Inflammatory macrophage (primary cell): ENCODE measurements around the gene C2CD4D.
A peak's percentile ranks its signal among the peaks of the same experiment; 100 is the strongest.
"Not testable (repeated sequence)": the region's sequence is repeated elsewhere in the genome, so short reads cannot be mapped to it uniquely, and the experiment has no call there.

Experiments used
- DNase-seq, 2 donors: peaks; one replicate each; pipeline ENCODE4 v3.0.0-alpha.2; 2020 to 2022
- total RNA-seq, 18 experiments: gene quantifications; one replicate each; lab custom pipeline; 2026; ENCODE audit warnings: mixed read lengths in 6 of 18, inconsistent platforms in 2 of 18; lab: John Stamatoyannopoulos, UW

C2CD4D gene
- total RNA-seq: 0 to 0.19 (median 0) reads per million in 18 experiments

DNA sequence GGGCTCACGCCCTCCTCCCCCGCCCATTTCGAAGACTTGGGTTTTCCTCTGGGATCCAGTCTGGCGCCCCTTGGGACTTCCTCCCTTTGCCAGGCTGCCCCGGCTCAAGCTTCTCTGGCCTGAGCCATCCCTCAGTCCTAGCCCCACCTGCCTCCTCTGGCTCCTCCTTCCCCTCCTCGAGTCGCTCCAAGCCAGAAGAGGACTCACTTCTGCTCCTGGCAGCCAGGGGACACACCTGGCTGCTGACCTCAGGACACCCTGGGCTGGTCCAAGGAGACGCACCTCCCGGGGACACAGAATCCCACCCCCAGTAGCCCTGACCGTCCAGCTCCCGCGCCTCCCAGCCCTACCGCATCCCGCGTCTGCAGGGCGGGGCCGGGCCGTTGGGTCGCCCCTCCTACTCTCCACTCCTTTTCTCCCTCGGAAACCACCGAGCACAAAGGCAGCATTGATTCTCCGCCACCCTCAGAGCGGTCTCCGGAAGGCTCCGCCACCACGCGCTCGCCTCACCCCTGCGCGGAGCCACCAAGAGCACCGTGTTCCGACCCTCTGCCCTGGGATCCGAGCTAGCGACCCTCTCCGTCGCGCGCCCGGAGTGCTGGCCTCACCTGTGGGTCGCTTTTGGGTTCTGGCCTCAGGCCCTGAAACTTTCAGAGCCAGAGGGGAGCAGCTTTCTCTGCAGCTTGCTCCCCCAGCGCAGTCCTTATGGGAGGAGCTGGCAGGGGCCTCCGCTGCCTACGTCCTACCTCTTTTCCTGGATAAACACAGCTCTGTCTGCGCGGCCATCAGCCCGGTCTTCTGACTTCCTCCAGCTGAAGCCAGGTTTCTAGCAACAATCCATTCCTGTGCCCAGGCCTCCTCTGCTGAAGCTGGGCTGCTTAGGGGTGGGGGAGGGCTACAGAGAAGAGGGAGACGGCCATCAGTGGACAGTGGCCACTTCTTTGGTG is at the start of gene C2CD4D:
Gene C2CD4D (minus strand): TSS at position 364 of the 947 bp plus-strand sequence. CDS start 831 bp downstream, outside the sequence.
- no peak for DNase-seq

DNA sequence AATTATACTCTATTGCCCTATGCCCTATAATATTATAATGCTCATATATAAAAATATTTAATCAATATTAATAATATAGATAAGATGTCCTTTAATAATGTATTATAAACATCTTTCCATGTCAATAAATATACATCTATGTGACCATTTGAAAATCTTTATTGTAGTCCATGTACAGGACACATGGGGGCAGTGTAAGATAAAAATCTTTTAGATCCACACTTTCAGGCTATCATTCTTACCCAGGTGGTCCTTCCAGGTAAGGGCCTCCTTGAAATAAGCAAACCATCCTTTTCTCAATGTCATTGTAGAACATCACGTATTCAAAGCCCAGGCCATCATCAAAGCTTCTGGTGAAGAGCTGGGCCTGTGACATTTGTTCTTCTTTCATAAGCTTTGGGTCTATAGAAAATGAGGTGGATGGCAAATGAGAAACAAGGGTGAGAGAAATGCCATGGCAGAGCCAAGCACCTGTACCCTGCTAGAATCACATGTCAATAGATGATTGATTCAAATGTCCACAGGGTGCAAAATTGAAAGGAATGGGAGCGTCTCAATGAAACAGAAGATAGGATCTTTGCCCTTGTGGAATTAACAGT is 49.5 kb upstream of the C2CD4D start:
- DNase-seq: no peak

DNA sequence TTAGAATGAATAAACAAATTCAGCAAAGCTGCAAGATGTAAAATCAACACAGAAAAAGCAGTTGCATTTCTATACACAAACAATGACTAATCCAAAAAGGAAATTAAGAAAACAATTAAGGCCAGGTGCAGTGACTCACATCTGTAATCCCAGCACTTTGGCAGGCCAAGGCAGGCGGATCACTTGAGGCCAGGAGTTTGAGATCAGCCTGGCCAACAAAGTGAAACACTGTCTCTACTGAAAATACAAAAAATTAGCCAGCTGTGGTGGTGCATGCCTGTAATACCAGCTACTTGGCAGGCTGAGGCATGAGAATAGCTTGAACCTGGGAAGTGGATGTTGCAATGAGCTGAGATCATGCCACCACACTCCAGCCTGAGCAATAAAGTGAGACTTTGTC is 47.4 kb upstream of the C2CD4D start:
- DNase-seq: peak in 1 of 2 donors; percentile 35

DNA sequence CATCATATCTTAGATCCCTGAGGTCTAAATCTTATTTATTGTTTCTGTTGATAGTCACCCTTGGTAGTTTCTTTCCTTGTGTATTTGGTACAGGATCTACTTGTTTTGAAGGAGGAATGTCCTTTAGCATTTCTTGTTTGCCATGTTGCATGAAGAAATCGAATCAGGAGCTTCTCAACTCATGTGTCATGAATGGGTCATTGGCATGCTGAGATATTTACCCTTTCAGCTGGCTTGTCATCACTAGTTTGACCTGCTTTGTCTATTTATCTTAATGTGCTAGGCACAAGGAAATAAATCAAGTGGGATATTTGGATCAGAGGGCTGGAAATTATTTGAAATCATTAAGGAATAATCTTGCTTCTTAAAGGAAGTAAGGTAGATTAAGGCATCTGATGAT is 45.9 kb upstream of the C2CD4D start:
- no peak for DNase-seq

GRCh38 chr1:151884879-151885278 is 45.3 kb upstream of the C2CD4D start:
- DNase-seq: not testable (repeated sequence)

- not testable (repeated sequence) for DNase-seq
Measured at GRCh38 chr1:151884445-151884844, 44.8 kb upstream of the C2CD4D start.

DNA sequence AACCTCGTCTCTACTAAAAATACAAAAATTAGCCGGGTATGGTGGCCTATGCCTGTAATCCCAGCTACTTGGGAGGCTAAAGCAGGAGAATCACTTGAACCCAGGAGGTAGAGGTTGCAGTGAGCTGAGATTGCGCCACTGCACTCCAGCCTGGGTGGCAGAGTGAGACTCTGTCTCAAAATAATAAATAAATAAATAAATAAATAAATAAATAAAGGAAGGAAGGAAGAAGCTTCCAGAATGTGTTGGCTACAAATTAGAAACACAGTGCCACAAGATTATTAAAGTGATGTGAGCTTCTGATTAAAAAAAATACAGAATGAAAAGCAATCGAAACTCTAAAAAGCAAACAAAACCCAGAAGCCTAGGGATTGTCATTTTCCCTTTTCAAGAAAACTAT is 44.3 kb upstream of the C2CD4D start:
- not testable (repeated sequence) for DNase-seq

- DNase-seq: not testable (repeated sequence)
Measured at GRCh38 chr1:151882918-151883317, 43.3 kb upstream of the C2CD4D start.

DNA sequence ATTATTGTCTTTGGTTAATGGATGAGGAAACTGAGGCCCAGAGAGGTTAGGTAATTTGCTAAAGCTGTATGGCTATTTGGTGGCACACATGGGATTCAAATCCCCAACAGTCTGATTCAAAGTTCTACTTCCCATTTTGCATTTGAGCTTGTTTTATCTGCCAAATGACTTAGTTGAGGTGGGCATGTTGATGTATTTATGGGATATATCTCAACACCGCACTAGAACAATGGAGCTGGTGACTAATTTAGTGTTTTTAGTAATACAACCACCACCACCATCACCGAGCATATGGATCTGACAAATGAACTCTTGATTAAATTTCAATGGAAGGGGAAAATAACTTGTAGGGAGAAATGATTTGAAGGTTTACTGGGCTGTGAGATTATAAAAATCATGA is 42.8 kb upstream of the C2CD4D start:
- no peak for DNase-seq

GRCh38 chr1:151881479-151881878 is 41.9 kb upstream of the C2CD4D start:
- no peak for DNase-seq

GRCh38 chr1:151875419-151876097 is 35.9 kb upstream of the C2CD4D start:
- no peak for DNase-seq

DNA sequence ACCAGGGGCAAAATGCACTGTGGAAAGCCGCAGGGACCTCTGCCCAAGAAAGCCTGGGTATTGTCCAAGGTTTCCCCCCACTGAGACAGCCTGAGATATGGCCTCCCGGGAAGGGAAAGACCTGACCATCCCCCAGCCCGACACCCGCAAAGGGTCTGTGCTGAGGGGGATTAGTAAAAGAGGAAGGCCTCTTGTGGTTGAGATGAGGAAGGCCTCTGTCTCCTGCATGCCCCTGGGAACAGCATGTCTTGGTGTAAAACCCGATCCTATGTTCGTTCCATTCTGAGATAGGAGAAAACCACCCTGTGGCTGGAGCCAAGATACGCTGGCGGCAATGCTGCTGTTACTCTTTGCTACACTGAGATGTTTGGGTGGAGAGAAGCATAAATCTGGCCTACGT is 33.2 kb upstream of the C2CD4D start:
- DNase-seq: not testable (repeated sequence)

GRCh38 chr1:151871284-151872030 is 31.8 kb upstream of the C2CD4D start:
- DNase-seq: no peak

GRCh38 chr1:151868486-151868885 is 28.9 kb upstream of the C2CD4D start:
- DNase-seq: no peak

GRCh38 chr1:151867765-151868411 is 28.3 kb upstream of the C2CD4D start:
- DNase-seq: peak; percentile 70 to 81

GRCh38 chr1:151867321-151867720 is 27.7 kb upstream of the C2CD4D start:
- DNase-seq: peak; percentile 62 to 63

GRCh38 chr1:151864411-151864810 is 24.8 kb upstream of the C2CD4D start:
- DNase-seq: no peak

- DNase-seq: no peak
Measured at GRCh38 chr1:151862604-151863003, 23.0 kb upstream of the C2CD4D start.

- DNase-seq: no peak
Measured at GRCh38 chr1:151860504-151861187, 21.0 kb upstream of the C2CD4D start.

GRCh38 chr1:151859891-151860293 is 20.3 kb upstream of the C2CD4D start:
- DNase-seq: no peak
